Left cardiac atrium (tissue), 4 donors: ENCODE measurements around the gene FBXO44. TPM values are rescaled to one million over a fixed set of nuclear protein-coding genes. Genes with fewer than 3 reads are reported as not detected.

ENCODE experiments used
- ATAC-seq, 2 donors: fragments of 200-7000 bp; cut with Tn5 transposase; one replicate each; pipeline ENCODE4 v1.9.1; 2020; ENCODE audit warnings: mild to moderate bottlenecking in 2 of 2, moderate library complexity in 2 of 2
- DNase-seq: peaks from one replicate; pipeline ENCODE4 v3.0.0-alpha.2; 2020
- intact Hi-C, 2 donors: fragments of 100-400 bp; cut with DNase I; formaldehyde crosslinking; loops; one replicate each; pipeline versions ENCODE4 v1.14.1 to v1.15.1; 2022 to 2023
- total RNA-seq, 2 donors: library from RNA; stranded (reverse); fragmentation: NEBNext Ultra II Directional; extraction: Animal tissue kit (Norgen Biotek cat#: 25700); gene quantifications; one replicate each; pipeline ENCODE4 v1.2.1, GENCODE V29; 2021
- donor health status: DM: no; HTN: yes; CAD: no.
- donor health status: DM: no; HTN: yes; CAD: no; lungs with severe emphysema.
- donor health status: DM: yes; HTN: yes; CAD: no.
- donor health status: Dilated cardiomyopathy.

Gene FBXO44
- total RNA-seq, 2 donors from 2014 or later = 18.7 to 22.3 TPM

DNA sequence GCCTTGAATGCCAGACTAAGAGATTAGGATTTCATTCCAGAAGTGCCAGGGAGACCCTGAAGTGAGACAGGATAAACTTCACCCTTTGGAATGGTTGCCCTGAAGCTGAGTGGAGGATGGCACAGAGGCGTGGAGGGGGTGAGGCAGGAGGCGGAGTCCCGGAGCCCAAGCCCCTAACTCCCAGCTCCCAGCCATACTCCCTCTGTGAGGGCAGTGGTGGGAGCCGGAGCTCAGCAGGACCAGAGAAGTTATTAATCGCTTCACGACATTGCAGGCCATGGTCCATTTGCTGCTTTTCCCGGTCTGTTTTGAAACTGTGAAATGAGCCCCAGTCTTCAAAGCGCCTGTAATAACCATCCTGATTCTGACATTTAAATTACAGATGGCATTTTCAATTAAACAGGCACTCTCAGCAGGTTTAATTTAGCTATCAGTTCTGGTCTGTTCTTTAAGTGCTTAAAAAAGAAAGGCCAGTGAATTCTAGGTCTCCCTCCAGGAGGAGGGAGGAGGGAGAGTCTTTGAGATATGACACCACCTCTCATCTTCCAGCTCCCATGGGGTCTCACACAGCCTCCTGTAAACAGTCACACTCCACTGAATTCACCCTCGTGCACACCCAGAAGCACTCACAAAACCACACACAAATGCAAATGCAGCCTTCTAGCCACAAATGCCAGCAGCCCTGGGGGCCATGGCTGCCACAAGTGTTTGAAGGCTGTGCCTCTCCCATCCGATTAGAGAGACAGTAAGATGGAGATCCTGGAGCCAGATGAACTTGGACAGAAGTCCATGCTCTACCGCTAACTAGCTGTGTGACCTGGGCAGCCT lies 20.1 kb upstream of the FBXO44 start:
- intact Hi-C loops = loop anchor here in 1 of 2 donors (10.0 kb wide), 1 partner anchor 150 kb away; no protein-coding TSS in a partner anchor
- ATAC-seq = no peak
- DNase-seq = no peak

DNA sequence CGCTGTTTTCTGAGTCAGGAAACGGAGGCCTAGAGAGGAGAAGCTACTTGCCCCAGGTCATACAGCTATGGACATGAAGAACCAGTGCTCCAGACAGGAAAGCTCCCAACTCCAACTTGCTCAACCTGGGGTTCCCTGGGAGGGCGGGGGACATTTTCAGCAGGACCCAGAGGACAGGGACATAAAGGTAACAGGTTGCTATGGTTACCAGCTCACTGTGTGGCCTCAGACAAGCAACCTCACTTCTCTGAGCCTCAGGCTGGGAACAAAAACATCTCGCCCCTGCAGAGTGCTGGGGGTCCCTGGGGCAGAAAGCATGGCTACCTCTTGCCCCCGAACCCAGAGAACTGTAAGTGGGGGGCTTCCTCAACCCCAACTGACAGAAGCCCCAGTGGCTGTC lies 16.6 kb upstream of the FBXO44 start:
- DNase-seq (no peak), ATAC-seq (no peak)
- intact Hi-C loops = loop anchor here in 1 of 2 donors (10.0 kb wide), 1 partner anchor 153 kb away; no protein-coding TSS in a partner anchor

DNA sequence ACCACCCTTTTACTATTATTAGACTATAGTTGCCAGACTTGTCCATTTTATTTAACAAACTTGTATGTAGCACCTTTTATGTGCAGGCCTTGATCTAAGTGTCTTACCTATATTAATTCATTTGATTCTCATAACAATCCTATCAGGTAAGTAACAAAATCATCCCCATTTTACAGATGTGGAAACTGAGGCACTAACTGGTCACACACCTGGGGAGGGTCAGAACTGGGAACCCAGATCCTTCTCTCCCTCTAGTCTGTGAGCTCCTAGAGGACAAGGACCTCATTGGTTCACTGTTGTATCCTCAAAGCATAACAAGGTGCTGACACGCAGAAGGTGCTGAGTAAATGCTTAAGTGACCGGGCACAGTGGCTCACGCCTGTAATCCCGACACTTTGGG lies 15.3 kb upstream of the FBXO44 start:
- no peak for ATAC-seq
- no peak for DNase-seq
- intact Hi-C loops = loop anchor here in 1 of 2 donors (10.0 kb wide), 1 partner anchor 155 kb away; no protein-coding TSS in a partner anchor

DNA sequence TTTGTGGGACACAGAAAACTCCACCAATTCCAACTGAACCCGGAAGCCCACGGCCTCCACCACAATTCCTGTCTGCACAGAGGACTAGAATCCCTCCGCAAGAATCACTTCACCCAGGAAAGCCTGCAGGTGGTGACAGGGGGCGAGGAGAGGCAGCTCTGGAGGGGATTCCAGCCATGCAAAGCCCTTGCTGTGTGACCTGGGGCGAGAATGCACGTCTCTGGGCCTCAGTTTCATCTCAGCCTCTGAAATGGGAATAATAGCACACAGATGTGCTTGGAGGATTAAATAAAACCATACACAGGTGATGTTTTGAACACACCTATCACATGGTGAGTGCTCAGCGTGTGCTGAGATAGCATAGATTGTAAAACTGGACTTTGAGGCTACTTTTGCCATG lies 14.6 kb upstream of the FBXO44 start:
- intact Hi-C loops = loop anchor here (5.0 to 10.0 kb wide), 3 partner anchors 305 to 603 kb away; no protein-coding TSS in a partner anchor
- no peak for ATAC-seq

DNA sequence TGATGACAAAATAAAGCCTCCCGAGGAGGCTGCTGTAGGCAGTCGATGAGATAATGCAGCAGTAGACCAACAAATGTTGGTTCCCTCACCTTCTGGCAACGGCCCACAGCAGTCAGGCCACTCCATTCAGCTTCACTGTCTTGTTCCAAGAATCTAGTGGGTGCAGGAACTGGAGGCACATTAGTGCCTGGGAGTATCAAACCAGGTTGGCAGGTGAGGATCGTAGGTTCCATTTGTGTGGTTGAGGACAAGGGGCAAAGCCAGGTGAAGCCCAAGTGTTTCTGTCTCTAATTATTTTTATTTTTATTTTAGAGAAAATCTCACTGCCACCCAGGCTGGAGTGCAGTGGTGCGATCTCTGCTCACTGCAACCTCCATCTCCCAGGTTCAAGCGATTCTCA lies 13.7 kb upstream of the FBXO44 start:
- intact Hi-C loops = loop anchor here (5.0 to 10.0 kb wide), 3 partner anchors 306 to 604 kb away; no protein-coding TSS in a partner anchor
- DNase-seq (no peak), ATAC-seq (no peak)

More for the DNA sequence above, 14.6 kb upstream of the FBXO44 start:
- no peak for DNase-seq

DNA sequence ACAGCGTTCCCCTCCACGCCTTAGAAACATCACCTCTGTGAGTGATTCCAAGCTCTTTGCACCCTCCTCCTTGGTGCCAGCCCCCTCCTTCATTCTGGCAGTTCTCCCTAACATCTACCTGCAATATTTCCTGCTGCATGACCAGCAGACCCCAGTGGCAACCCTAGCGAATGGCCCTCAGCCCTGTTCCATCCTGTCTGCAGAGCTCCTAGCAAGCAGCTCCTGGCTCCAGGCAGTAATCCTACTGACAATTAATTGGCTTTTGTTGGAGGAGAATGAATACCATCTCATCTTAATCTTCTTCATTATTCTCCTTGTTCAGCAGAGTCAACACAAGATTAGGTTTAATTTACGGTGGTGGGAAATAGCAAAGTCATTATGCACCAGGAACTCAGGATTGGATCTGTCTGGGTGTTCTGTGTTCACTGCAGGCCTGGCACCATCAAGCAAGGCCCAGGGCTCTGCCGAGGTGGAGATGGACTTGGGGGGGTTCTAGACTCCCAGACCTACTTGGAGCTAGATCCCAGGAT lies 12.8 kb upstream of the FBXO44 start:
- no peak for ATAC-seq
- intact Hi-C loops = loop anchor here (2.0 to 10.0 kb wide), 4 partner anchors 305 to 605 kb away; no protein-coding TSS in a partner anchor
- no peak for DNase-seq

DNA sequence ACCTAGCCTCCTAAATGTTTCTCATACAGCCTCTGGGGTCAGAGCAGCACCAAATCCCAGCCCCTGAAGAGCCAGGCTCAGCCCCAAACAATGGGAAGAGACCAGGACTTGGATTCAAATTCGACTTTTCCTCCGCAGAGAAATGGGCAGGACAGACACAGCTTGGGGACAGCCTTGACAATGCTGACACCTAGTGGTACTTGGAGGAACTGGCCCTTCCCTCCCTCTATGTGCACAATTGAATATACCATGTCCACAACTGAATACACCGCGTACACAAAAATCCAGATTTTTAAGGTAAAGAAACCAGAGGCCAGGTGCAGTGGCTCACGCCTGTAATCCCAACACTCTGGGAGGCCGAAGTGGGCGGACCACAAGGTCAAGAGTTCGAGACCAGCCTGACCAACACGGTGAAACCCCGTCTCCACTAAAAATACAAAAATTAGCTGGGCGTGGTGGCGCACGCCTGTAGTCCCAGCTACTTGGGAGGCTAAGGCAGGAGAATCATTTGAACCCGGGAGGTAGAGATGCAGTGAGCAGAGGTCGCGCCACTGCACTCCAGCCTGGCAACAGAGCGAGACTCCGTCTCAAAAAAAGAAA lies 12.2 kb upstream of the FBXO44 start:
- intact Hi-C loops = loop anchor here (2.0 to 10.0 kb wide), 4 partner anchors 306 to 605 kb away; no protein-coding TSS in a partner anchor
- ATAC-seq (peak; percentile 76 to 79), DNase-seq (peak; percentile 57)

DNA sequence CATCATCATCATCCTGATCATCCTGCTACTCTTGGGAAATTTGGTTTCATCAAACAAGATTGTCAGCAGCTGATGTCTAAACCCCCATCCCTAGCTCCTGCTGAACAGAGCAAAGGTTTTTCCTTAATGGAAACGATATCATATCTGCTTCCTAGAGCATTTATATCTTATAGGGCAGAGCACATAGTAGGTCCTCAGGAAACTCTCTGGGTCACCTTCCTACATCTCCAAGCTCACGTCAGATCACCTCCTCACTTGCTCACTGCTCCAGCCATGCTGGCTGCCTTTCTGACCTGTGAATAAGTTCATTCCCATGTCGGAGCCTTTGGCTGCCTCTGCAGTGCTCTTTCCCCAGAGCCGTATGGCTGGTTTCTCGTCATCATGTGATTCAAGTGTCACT lies 10.9 kb upstream of the FBXO44 start:
- ATAC-seq = no peak
- intact Hi-C loops = loop anchor here (2.0 to 10.0 kb wide), 4 partner anchors 307 to 606 kb away; no protein-coding TSS in a partner anchor

DNA sequence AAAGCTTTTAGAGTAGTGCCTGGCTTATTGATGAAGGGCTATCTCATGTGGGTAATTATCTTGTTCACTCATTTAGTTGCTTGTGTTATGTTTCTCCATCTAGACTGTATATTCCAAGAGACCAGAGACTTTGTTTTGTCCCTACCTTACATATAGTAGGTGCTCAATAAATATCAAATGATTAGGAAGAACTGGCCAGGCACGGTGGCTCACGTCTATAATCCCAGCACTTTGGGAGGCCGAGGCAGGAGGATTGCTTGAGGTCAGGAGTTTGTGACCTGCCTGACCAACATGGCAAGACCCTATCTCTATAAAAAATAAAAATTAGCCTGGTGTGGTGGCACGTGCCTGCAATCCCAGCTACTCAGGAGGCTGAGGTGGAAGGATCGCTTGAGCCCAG lies 9.4 kb upstream of the FBXO44 start:
- no peak for ATAC-seq
- intact Hi-C loops = loop anchor here (5.0 to 10.0 kb wide), 3 partner anchors 77 to 608 kb away; no protein-coding TSS in a partner anchor
- no peak for DNase-seq

More for the DNA sequence above, 10.9 kb upstream of the FBXO44 start:
- no peak for DNase-seq

DNA sequence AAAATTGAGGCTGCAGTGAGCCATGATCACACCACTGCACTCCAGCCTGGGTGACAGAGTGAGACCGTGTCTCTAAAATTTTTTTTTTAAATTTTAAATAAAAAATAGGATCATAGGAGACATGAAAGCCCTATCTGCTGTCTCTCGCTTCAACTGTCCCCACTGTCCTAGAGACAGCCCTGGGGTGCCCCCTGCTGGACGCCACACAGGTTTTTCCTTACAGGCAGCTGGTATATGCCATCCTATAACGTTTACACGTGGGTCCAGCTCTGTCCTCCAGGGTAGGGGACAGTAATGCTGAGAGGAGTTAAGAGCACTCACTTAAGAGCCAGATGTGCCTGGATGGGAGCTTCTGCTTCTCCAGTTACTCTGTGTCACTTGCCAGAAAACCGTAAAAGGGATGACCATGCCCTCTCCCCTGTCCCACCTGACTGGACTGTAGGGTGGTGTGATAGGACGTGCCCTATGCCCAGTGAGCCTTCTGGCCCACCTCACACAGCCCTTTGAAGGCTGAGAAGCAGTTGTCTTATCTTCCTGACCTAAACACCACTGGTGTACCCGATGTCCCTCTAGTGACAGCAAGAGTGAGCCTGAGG lies 8.9 kb upstream of the FBXO44 start:
- intact Hi-C loops = loop anchor here (5.0 to 10.0 kb wide), 3 partner anchors 77 to 608 kb away; no protein-coding TSS in a partner anchor
- DNase-seq = peak; percentile 87
- ATAC-seq = peak in 1 of 2 donors; percentile 19

DNA sequence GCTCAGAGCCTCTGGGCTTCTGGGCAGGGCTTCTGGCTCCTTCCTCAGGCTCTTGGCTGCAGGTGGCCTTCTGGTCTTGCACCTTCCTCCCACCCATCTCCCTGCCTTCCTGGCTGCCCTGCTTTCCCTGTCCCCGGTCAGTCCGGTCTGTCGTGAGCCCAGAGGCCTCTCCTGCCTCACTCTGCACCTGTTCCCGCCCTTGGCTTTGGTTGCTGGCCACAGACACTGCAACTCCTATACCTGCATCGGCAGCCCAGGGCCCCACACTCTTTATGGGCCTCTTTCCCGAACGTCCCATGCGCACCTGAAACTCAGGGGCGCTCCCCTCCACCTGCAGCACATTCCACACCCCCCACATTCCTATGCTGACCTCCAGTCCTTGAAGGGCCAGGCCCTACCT lies 8.4 kb upstream of the FBXO44 start:
- ATAC-seq (no peak), DNase-seq (no peak)
- intact Hi-C loops = loop anchor here (5.0 to 10.0 kb wide), 3 partner anchors 76 to 609 kb away; no protein-coding TSS in a partner anchor

DNA sequence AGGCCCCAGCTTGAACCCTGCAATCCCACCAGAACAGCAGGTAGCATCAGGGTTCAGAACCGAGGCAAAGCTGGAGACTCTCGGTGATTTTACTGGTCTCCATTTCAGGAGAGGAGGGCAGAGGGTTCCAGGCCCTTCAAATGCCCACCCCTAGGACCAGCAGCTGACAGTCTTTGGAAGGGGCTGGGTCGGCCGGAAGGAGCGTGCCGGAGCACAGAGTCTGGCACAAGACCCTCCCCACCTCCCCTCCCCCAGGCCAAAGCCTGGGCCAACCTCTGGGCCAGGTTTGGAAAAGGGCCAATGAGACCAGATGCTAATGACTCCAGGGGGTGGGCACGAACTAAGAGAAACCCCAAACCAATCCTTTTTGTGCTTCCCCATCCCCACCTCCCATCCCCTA lies 7.3 kb upstream of the FBXO44 start:
- intact Hi-C loops = loop anchor here (5.0 to 10.0 kb wide), 3 partner anchors 75 to 610 kb away; no protein-coding TSS in a partner anchor
- no peak for ATAC-seq
- DNase-seq = no peak

DNA sequence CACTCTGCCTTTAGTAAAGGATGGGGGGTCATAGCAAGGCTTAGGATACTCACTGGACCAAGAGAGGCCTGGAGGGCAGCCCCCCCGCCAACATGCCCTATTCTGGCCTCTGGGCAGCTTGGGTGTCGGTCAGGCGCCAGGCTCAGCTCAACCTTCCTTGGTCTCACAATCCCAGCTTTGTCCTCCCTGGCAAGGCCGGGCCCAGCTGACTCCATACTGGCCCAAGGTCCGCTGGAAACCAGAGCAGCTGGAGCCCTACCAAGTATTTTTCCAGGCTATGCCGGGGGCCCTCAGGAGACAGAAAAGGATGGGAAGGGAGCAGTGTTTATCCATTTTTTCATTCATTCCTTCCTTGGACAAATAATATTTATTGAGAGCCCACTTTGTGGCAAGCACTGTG lies 6.6 kb upstream of the FBXO44 start:
- intact Hi-C loops = loop anchor here (5.0 to 10.0 kb wide), 3 partner anchors 74 to 611 kb away; no protein-coding TSS in a partner anchor
- ATAC-seq (peak; percentile 6 to 19), DNase-seq (peak; percentile 58)

DNA sequence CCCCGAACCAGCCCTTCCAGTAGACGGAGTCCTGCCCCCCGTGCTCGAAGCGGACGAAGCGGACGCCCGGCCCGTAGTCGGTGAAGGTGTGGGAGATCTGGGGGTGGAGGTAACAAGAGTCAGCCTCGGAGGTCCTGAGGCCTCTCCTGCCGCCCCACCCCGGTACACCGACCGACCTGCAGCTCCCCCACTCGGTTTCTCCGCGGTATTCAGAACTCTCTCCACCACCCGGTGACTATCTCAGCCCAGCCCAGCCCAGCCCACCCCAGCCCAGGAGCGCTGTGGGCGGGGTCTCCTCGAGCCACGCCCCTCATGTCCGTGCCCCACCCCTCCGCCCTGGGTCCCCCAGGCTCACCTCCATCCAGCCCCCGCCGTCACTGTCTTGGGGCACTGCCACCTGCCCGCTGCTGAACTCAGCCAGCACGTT lies 5.9 kb upstream of the FBXO44 start:
- intact Hi-C loops = loop anchor here (5.0 to 10.0 kb wide), 3 partner anchors 74 to 611 kb away; no protein-coding TSS in a partner anchor
- DNase-seq (no peak), ATAC-seq (peak; percentile 17 to 22)

DNA sequence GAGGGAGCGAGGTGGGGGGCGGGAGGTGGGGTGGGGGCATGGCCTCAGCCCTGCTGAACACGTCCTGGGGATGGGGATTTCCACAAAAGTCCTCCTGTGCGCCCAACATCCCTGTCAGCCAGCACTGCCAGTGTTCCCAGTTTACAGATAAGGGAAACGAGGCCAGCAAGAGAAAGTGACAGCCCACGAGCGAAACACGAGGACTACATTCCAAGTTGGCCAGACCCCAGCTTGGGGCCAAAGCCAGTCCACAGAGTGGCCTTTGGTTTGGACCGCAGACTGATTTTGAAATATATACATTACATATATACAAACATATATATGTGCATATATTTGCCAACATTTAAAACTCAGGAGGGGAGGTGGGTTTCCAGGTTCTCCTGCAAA lies 5.4 kb upstream of the FBXO44 start:
- intact Hi-C loops = loop anchor here (5.0 to 10.0 kb wide), 3 partner anchors 73 to 612 kb away; no protein-coding TSS in a partner anchor
- DNase-seq (no peak), ATAC-seq (no peak)

DNA sequence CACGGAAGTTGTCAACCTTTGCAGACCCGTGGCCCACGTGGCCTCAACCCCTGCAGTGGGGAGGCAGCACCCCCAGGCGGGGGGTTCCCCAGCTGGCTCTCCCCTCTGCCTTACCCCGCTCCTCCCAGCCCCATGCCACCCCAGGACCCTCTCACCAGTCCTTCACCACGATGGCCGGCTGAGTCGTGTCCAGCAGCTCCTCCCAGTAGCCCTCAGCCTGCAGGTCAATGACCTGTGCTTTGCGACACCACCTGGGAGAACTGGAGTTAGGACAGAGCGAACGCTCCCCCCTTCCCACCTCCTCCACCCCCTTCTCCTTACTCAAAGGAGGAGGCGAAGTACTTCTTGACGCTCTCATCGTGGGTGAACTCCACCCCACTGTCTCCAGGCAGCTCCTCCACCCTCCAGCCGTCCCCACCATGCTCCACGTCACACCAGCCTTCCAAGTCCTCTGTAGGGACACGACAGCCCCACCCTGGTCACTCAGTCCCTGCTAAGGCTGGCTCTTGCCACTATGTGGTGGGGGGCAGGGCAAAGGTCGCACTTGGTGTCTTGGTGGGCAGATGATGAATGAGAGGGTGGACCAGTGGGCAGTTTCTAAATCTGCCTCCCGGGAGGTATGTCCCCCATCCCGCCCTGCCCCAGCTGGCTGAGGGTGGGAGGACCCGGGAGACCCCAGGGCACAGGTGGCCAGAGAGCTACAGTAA lies 4.9 kb upstream of the FBXO44 start:
- intact Hi-C loops = loop anchor here (1.0 to 10.0 kb wide), 4 partner anchors 70 to 612 kb away; no protein-coding TSS in a partner anchor
- DNase-seq (no peak), ATAC-seq (no peak)

DNA sequence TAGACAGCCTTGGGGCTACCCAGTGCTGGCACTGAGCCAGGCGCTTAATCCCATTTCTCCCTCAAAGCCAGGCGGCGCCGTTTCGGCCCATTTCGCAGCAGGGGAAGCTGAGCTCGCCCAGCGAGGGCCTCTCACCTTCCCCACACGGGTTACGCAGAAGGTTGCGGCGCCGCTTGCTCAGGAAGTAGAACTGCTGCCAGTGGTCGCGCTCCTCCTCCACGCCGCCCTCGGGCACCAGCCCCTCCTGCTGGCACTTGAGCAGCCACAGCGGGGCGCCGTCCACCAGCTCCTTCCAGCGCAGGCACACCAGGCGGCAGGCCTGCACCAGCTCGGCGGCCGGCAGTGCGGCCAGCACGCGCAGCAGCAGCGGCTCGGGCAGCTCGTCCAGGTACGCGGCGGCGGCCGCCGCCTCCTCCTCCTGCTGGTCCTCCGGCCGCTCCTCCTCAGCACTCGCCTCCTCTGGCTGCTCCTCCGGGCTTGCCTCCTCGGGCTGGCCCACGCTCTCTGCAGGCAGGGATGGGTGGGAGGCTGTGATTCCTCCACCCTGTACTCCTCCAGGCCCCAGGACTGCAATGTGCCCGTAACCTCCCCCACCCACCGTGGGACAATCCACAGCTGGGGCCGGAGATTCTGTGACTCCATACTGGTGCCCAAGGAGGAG lies 4.2 kb upstream of the FBXO44 start:
- intact Hi-C loops = loop anchor here in 1 of 2 donors (1.0 kb wide), 1 partner anchor 69 kb away; no protein-coding TSS in a partner anchor
- DNase-seq (peak; percentile 86), ATAC-seq (peak; percentile 45 to 60)
